NCI-H2171 treated with DMSO at 0.1 percent for 48 hours (cell line): Measurements from ENCODE around the gene RGMB.

Source experiments
- DNase-seq: peaks from one replicate; lab custom pipeline; 2025; lab: John Stamatoyannopoulos, UW

Gene RGMB

DNA sequence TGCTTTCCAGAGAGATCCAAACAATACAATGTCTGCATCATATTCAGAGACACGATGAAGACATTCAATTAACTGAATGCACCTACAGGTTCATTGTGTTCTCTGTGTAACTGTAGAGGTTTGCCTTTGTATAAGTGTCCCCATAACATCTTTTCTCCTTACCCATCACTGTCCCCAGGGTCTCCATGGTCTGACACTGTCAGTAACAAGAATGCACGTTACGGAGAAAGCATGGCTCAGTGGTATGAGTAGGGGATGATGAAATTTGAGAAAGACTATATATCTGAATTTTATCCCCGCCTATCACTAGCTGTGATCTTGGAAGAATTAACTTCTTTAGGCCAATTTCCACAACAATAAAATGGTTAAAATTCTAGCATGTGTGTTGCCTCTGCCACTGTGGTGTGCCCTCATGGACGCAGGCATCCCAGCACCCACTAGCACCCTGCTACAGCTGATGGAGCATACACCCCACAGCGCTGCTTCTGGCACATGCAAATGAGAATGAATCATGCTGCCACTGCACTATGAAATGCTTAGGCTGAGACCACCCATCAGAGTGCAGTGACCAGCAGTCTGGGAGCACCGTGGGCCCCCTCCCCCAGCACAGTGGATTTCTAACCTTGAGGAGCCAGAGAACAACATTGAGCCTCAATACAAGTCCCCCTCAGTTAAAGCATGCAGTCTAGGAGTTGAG, 54.3 kb downstream of the RGMB start:
- DNase-seq, result no peak

GRCh38 chr5:98836175-98836574, 62.7 kb downstream of the RGMB start:
- DNase-seq, result no peak

- DNase-seq, result no peak
Measured at GRCh38 chr5:98839469-98840383, 66.3 kb downstream of the RGMB start.

GRCh38 chr5:98840946-98841345, 67.5 kb downstream of the RGMB start:
- DNase-seq, result no peak

DNA sequence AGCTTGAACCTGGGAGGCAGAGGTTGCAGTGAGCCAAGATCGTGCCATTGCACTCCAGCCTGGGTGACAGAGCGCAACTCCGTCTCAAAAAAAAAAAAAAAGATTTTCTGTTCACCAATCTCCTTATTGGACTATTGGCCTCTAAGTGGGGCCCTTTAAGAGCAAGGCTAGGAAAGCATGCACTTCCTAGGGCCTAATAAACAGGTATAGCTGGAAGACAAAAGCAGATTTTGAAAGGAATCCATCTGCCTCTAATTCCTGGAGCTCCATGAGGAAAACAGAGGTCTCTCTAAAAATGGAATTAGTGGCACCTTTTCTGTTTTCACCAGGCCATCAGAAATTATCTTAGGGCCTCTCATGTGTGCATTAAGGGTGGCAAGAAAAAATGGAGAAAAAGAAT, 70.0 kb downstream of the RGMB start:
- DNase-seq, result no peak

DNA sequence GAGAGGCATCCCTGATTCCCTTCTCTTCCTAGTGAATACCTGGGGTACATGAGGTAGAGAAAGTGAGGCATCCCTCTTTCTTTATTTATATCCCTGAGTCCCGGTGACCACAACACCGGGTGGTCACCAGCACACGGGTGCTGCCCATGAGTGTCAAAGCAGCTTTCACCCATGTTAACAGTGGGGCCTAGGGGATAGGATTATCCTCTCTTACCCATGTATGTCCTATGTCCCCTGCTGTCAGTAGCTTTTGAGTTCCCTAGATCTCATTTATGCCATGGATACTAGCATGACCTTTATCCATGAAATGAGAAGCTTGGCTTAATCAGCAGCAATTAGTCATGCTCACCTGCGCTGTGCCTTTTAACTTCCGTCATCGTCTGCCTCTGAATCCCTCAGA, 71.4 kb downstream of the RGMB start:
- no peak for DNase-seq

DNA sequence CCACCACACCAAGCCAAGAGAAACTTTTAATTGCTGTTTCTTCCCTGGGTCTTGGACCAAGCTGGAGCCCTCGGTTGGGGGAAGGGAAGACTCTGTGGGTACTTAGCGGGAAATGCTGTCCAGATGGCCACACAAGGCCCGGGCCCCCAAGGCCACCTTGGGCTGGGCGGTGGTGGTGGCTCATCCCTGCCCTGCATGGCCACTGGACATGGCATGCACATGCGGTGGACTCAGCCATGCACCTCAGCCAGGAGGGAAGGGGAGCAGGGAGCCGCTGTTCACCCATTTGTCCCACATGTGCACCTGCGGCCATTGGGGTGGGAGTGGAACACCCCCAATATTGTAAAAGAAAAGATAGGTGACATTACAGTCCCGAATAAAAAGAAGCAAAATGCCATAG, 72.4 kb downstream of the RGMB start:
- no peak for DNase-seq
